IMR-90 (cell line): ENCODE data around the gene PAPSS2.
"Not testable (repeated sequence)": the region's sequence is repeated elsewhere in the genome, so short reads cannot be mapped to it uniquely, and the experiment has no call there.

Experiments used
- CEBPB ChIP-seq: IDR thresholded peaks from 2 replicates; pipeline ENCODE4 v1.6.1; 2012; ENCODE audit warnings: low read depth, low read length, improper control_type of control experiment
- CHD1 ChIP-seq: IDR thresholded peaks from 2 replicates; pipeline ENCODE4 v1.6.1; 2012; ENCODE audit warnings: low read depth, low read length, improper control_type of control experiment
- MAZ ChIP-seq: IDR thresholded peaks from 2 replicates; pipeline ENCODE4 v1.6.1; 2012; ENCODE audit warnings: low read depth, mild to moderate bottlenecking, low read length, improper control_type of control experiment, moderate library complexity, borderline replicate concordance
- RAD21 ChIP-seq: IDR thresholded peaks from 2 replicates; pipeline ENCODE4 v1.6.1; 2012; ENCODE audit warnings: low read length, improper control_type of control experiment
- RFX5 ChIP-seq: IDR thresholded peaks from 2 replicates; pipeline ENCODE4 v1.8.0; 2012; ENCODE audit warnings: low read depth, mild to moderate bottlenecking, low read length, moderate library complexity
- TF ChIP-seq, protein P1 (sequence below): conservative IDR thresholded peaks from 2 replicates; pipeline ENCODE4 v1.5.1; 2012; ENCODE audit warnings: mild to moderate bottlenecking, low read depth, low read length, improper control_type of control experiment

DNA sequence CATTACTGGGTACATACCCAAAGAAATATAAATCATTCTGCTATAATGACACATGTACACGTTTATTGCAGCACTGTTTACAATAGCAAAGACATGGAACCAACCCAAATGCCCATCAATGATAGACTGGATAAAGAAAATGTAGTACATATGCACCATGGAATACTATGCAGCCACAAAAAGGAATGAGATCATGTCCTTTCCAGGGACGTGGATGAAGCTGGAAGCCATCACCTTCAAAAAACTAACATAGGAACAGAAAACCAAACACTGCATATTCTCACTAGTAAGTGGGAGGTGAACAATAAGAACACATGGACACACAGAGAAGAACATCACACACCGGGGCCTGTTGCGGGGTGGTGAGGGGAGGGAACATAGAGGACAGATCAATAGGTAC is 88.6 kb downstream of the PAPSS2 start:
- not testable (repeated sequence) for TF ChIP-seq CEBPB, RAD21, MAZ, RFX5, CHD1
- TF ChIP-seq, protein P1, sequence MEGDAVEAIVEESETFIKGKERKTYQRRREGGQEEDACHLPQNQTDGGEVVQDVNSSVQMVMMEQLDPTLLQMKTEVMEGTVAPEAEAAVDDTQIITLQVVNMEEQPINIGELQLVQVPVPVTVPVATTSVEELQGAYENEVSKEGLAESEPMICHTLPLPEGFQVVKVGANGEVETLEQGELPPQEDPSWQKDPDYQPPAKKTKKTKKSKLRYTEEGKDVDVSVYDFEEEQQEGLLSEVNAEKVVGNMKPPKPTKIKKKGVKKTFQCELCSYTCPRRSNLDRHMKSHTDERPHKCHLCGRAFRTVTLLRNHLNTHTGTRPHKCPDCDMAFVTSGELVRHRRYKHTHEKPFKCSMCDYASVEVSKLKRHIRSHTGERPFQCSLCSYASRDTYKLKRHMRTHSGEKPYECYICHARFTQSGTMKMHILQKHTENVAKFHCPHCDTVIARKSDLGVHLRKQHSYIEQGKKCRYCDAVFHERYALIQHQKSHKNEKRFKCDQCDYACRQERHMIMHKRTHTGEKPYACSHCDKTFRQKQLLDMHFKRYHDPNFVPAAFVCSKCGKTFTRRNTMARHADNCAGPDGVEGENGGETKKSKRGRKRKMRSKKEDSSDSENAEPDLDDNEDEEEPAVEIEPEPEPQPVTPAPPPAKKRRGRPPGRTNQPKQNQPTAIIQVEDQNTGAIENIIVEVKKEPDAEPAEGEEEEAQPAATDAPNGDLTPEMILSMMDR, result not testable (repeated sequence)
